Fibroblast of lung (primary cell): ENCODE measurements around the gene ETFRF1. TPM values are rescaled to one million over a fixed set of nuclear protein-coding genes. Genes with fewer than 3 reads are reported as not detected.

ENCODE experiments used
- DNase-seq, 2 donors: peaks; one replicate each; pipeline versions ENCODE4 v3.0.0 to v3.0.0-alpha.2; 2010; ENCODE audit warnings: low read depth in 2 of 2
- H2AFZ ChIP-seq: 2 replicates; pipeline ENCODE4 v1.5.1; 2012; ENCODE audit warnings: low read length, control low read depth, inconsistent platforms
- H3K27ac ChIP-seq: 2 replicates; pipeline ENCODE4 v1.5.1; 2011; ENCODE audit warnings: low read length, control low read depth; ENCODE audit not compliant: insufficient read depth
- H3K27me3 ChIP-seq: 2 replicates; pipeline ENCODE4 v1.5.1; 2011; ENCODE audit warnings: mild to moderate bottlenecking, low read length; ENCODE audit not compliant: control insufficient read depth, insufficient read depth
- H3K36me3 ChIP-seq: 2 replicates; pipeline ENCODE4 v1.5.1; 2011; ENCODE audit warnings: low read length; ENCODE audit not compliant: control insufficient read depth, insufficient read depth
- H3K4me1 ChIP-seq: 2 replicates; pipeline ENCODE4 v1.5.1; 2011; ENCODE audit warnings: low read length; ENCODE audit not compliant: control insufficient read depth, insufficient read depth; ENCODE audit errors: extremely low read depth
- H3K4me2 ChIP-seq: 2 replicates; pipeline ENCODE4 v1.5.1; 2011; ENCODE audit warnings: low read length, control low read depth; ENCODE audit not compliant: insufficient read depth; ENCODE audit errors: extremely low read depth
- H3K4me3 ChIP-seq, 4 experiments: fragments of 200-600 bp in 1 of 4; sonication (generic) in 1 of 4; replicated peaks in 1 of 4; 2 replicates each; pipeline ENCODE4 v1.5.1; 2011 to 2016; ENCODE audit warnings: low read length in 4 of 4, low read depth in 3 of 4, mild to moderate bottlenecking in 3 of 4, control low read depth in 2 of 4, inconsistent platforms in 1 of 4, mixed read lengths in 1 of 4; ENCODE audit not compliant: insufficient read depth in 1 of 4; ENCODE audit errors: control extremely low read depth in 1 of 4
- H3K79me2 ChIP-seq: 2 replicates; pipeline ENCODE4 v1.5.1; 2012; ENCODE audit warnings: mild to moderate bottlenecking, low read length, inconsistent platforms; ENCODE audit not compliant: control insufficient read depth, insufficient read depth
- H3K9ac ChIP-seq: 2 replicates; pipeline ENCODE4 v1.5.1; 2011; ENCODE audit warnings: mild to moderate bottlenecking, low read length, control low read depth; ENCODE audit not compliant: insufficient read depth
- H3K9me3 ChIP-seq: 2 replicates; pipeline ENCODE4 v1.5.1; 2012; ENCODE audit warnings: low read depth, low read length; ENCODE audit not compliant: control insufficient read depth, insufficient read depth
- H4K20me1 ChIP-seq: 2 replicates; pipeline ENCODE4 v1.5.1; 2011; ENCODE audit warnings: low read length; ENCODE audit not compliant: control insufficient read depth, insufficient read depth; ENCODE audit errors: extremely low read depth
- CTCF ChIP-seq, 2 donors: IDR thresholded peaks in 1 of 2; conservative IDR thresholded peaks in 1 of 2; 1 replicate in 1 of 2; 2 replicates in 1 of 2; pipeline ENCODE4 v1.5.1; 2011 to 2012; ENCODE audit warnings: low read length in 2 of 2, control low read depth in 1 of 2, inconsistent platforms in 1 of 2, low read depth in 1 of 2, mild to moderate bottlenecking in 1 of 2
- EZH2 ChIP-seq: IDR thresholded peaks from 2 replicates; pipeline ENCODE4 v1.5.1; 2012; ENCODE audit warnings: low read length, control low read depth, mild to moderate bottlenecking; ENCODE audit errors: missing control alignments
- polyA plus RNA-seq, 2 donors: library from polyadenylated mRNA; depleted of rRNA in 1 of 2; stranded (reverse) in 1 of 2; unstranded in 1 of 2; fragments of >200 nt; gene quantifications; 2 replicates each; pipeline ENCODE4 v1.2.1, GENCODE V29; 2011 to 2012; ENCODE audit warnings: missing spikeins in 1 of 2
- total RNA-seq: library from RNA; depleted of rRNA; stranded (reverse); fragments of >200 nt; gene quantifications from 2 replicates; pipeline ENCODE4 v1.2.1, GENCODE V29; 2014

ETFRF1 gene
- total and polyA plus RNA-seq, 2 donors (not counting 1 experiment from before 2014, with no cell fraction given): 17.3 to 28.0 TPM

- no peaks in the 10 kb centered on the region for H3K27me3 ChIP-seq
- H3K4me2 ChIP-seq: no peak overlapping the region
- H2AFZ ChIP-seq: no peak overlapping the region
- H3K36me3 ChIP-seq: peaks cover 1% of the 10 kb centered on the region
- no peaks in the 10 kb centered on the region for H4K20me1 ChIP-seq
- H3K9me3 ChIP-seq: no peaks in the 10 kb centered on the region
- H3K79me2 ChIP-seq: peaks cover 5% of the 10 kb centered on the region
- H3K27ac ChIP-seq: no peak overlapping the region
- peak; percentile 11 to 86 for DNase-seq
- H3K9ac ChIP-seq: no peak overlapping the region
- H3K4me3 ChIP-seq: no peak overlapping the region
- H3K4me1 ChIP-seq: no peaks in the 10 kb centered on the region
- TF ChIP-seq CTCF (conservative IDR thresholded peaks at IDR 0.05 in 1 of 2, IDR thresholded peaks at IDR 0.05 in 1 of 2; ENCODE audit: low read depth in 1 of 2, low read length in 2 of 2) (no peak), EZH2 (no peak)
These were observed 5.7 kb downstream of the ETFRF1 start for GRCh38 chr12:25200703-25201102.

GRCh38 chr12:25202137-25202536 lies 7.1 kb downstream of the ETFRF1 start:
- Histone ChIP-seq H4K20me1 (no peaks in the 10 kb centered on the region), H3K9me3 (no peaks in the 10 kb centered on the region), H3K27ac (no peak overlapping the region), H3K27me3 (no peaks in the 10 kb centered on the region), H3K9ac (no peak overlapping the region), H3K4me1 (no peaks in the 10 kb centered on the region), H3K4me3 (no peak overlapping the region), H3K4me2 (no peak overlapping the region), H3K36me3 (peaks cover 1% of the 10 kb centered on the region), H2AFZ (no peak overlapping the region), H3K79me2 (no peaks in the 10 kb centered on the region)
- DNase-seq: no peak
- no peak for TF ChIP-seq EZH2
- no peak for TF ChIP-seq CTCF (conservative IDR thresholded peaks at IDR 0.05 in 1 of 2, IDR thresholded peaks at IDR 0.05 in 1 of 2; ENCODE audit: low read depth in 1 of 2, low read length in 2 of 2)

- H3K4me1 ChIP-seq: no peaks in the 10 kb centered on the region
- H3K36me3 ChIP-seq: peaks cover 3% of the 10 kb centered on the region
- DNase-seq: no peak
- no peak overlapping the region for H3K9ac ChIP-seq
- no peaks in the 10 kb centered on the region for H3K9me3 ChIP-seq
- no peak overlapping the region for H3K4me2 ChIP-seq
- no peak overlapping the region for H3K4me3 ChIP-seq
- H3K79me2 ChIP-seq: no peaks in the 10 kb centered on the region
- no peaks in the 10 kb centered on the region for H4K20me1 ChIP-seq
- TF ChIP-seq EZH2: no peak
- TF ChIP-seq CTCF (conservative IDR thresholded peaks at IDR 0.05 in 1 of 2, IDR thresholded peaks at IDR 0.05 in 1 of 2; ENCODE audit: low read depth in 1 of 2, low read length in 2 of 2): no peak
- H3K27me3 ChIP-seq: no peaks in the 10 kb centered on the region
- no peak overlapping the region for H2AFZ ChIP-seq
- H3K27ac ChIP-seq: no peak overlapping the region
These were observed 12.4 kb downstream of the ETFRF1 start for GRCh38 chr12:25207411-25207810.
